Astrocyte (in vitro differentiated cells and primary cell): ENCODE data around the gene ITGA8. TPM values are rescaled to one million over a fixed set of nuclear protein-coding genes. Genes with fewer than 3 reads are reported as not detected.

Experiments used
- DNase-seq: peaks from one replicate; pipeline ENCODE4 v3.0.0-alpha.2; 2010; ENCODE audit warnings: low read depth
- FAIRE-seq: peaks from 2 replicates; lab custom pipeline; 2011; peaks lifted over from hg19 to GRCh38; lab: Jason Lieb, UNC
- H2AFZ ChIP-seq: 2 replicates; pipeline ENCODE4 v1.6.0; 2012; ENCODE audit warnings: low read depth, low read length, inconsistent platforms
- H3K27ac ChIP-seq: 2 replicates; pipeline ENCODE4 v1.5.1; 2011; ENCODE audit warnings: low read depth, low read length, inconsistent platforms
- H3K27me3 ChIP-seq: 2 replicates; pipeline ENCODE4 v1.6.0; 2011; ENCODE audit warnings: low read length, inconsistent platforms; ENCODE audit not compliant: insufficient read depth
- H3K36me3 ChIP-seq: 2 replicates; pipeline ENCODE4 v1.5.1; 2011; ENCODE audit warnings: low read length, inconsistent platforms; ENCODE audit not compliant: insufficient read depth
- H3K4me1 ChIP-seq: 2 replicates; pipeline ENCODE4 v1.5.1; 2011; ENCODE audit warnings: low read length, inconsistent platforms; ENCODE audit not compliant: insufficient read depth
- H3K4me2 ChIP-seq: 2 replicates; pipeline ENCODE4 v1.6.0; 2012; ENCODE audit warnings: low read length, inconsistent platforms
- H3K4me3 ChIP-seq: 2 replicates; pipeline ENCODE4 v1.5.1; 2011; ENCODE audit warnings: low read depth, mild to moderate bottlenecking, low read length, inconsistent platforms; ENCODE audit not compliant: insufficient read depth
- H3K79me2 ChIP-seq: 2 replicates; pipeline ENCODE4 v1.6.0; 2012; ENCODE audit warnings: mild to moderate bottlenecking, low read length, inconsistent platforms; ENCODE audit not compliant: insufficient read depth
- H3K9ac ChIP-seq: 2 replicates; pipeline ENCODE4 v1.6.0; 2012; ENCODE audit warnings: mild to moderate bottlenecking, low read length, inconsistent platforms
- H3K9me3 ChIP-seq: 2 replicates; pipeline ENCODE4 v1.5.1; 2012; ENCODE audit warnings: low read depth, mild to moderate bottlenecking, low read length, inconsistent platforms; ENCODE audit not compliant: insufficient read depth
- H4K20me1 ChIP-seq: 2 replicates; pipeline ENCODE4 v1.6.0; 2012; ENCODE audit warnings: low read length, inconsistent platforms; ENCODE audit not compliant: insufficient read depth
- H3K27ac Mint-ChIP-seq: one replicate; pipeline ENCODE4 v1.8.0; 2021; ENCODE audit warnings: mild to moderate bottlenecking, mixed read lengths; ENCODE audit not compliant: unreplicated experiment
- H3K27me3 Mint-ChIP-seq: one replicate; pipeline ENCODE4 v1.8.0; 2021; ENCODE audit warnings: low read depth, mixed read lengths; ENCODE audit not compliant: unreplicated experiment
- H3K36me3 Mint-ChIP-seq: one replicate; pipeline ENCODE4 v1.8.0; 2021; ENCODE audit warnings: low read depth, mixed read lengths; ENCODE audit not compliant: unreplicated experiment
- H3K4me1 Mint-ChIP-seq: one replicate; pipeline ENCODE4 v1.8.0; 2021; ENCODE audit warnings: low read depth, mixed read lengths; ENCODE audit not compliant: unreplicated experiment
- H3K4me3 Mint-ChIP-seq: one replicate; pipeline ENCODE4 v1.8.0; 2021; ENCODE audit warnings: mild to moderate bottlenecking, moderate library complexity, mixed read lengths; ENCODE audit not compliant: unreplicated experiment
- H3K9me3 Mint-ChIP-seq: one replicate; pipeline ENCODE4 v1.8.0; 2021; ENCODE audit warnings: mild to moderate bottlenecking, mixed read lengths; ENCODE audit not compliant: unreplicated experiment
- EZH2 ChIP-seq: IDR thresholded peaks from 2 replicates; pipeline ENCODE4 v1.6.1; 2012; ENCODE audit warnings: mild to moderate bottlenecking, low read length, inconsistent platforms; ENCODE audit not compliant: insufficient read depth
- total RNA-seq: library from RNA; stranded (reverse); gene quantifications from 2 replicates; pipeline ENCODE4 v1.2.1, GENCODE V29; 2021
- TF ChIP-seq, protein P1 (sequence below): IDR thresholded peaks from 2 replicates; pipeline ENCODE4 v1.5.1; 2011; ENCODE audit warnings: low read depth, mild to moderate bottlenecking, inconsistent platforms, low read length, moderate library complexity; ENCODE audit not compliant: insufficient read depth

Gene ITGA8
- total RNA-seq, 1 donor from 2014 or later: not detected

DNA sequence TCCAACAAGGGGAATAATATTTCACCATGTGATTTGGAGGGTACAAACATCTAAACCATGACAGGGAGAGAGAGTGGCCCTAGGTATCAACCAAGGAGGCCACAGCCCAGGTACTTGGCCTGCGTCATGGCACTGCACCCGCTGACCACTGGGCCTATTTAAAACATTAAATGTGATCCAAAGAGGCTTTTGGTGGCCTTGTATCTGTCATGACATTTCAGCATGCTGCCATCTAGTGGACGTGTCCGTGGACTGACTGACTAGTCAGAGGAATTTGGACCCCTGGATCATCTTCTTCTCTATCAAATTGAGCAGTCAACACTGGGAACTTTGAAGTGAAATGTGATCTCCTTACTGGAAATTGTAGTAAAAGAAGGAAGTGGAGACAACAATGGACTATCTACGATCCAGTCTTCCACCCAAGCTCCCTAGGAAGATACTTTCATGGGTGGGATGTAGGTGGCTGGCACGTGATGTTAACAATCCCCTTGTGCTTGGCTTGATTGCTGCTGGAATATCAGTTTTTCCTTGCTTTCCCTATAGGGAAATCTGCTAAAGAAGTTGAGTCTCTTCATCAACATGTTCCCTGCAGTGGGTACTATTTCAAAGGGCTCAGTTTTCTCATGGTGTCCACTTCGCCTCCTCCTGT is 24.6 kb upstream of the ITGA8 start:
- H3K9me3 Mint-ChIP-seq: no peaks in the 10 kb centered on the region
- Histone ChIP-seq H3K79me2 (no peaks in the 10 kb centered on the region), H3K36me3 (no peaks in the 10 kb centered on the region), H2AFZ (no peak overlapping the region), H3K27me3 (no peaks in the 10 kb centered on the region), H3K9me3 (no peaks in the 10 kb centered on the region), H3K4me3 (no peak overlapping the region), H3K4me1 (peaks cover 11% of the 10 kb centered on the region), H3K4me2 (no peak overlapping the region), H4K20me1 (no peaks in the 10 kb centered on the region), H3K9ac (no peak overlapping the region), H3K27ac (no peak overlapping the region)
- no peak for TF ChIP-seq EZH2
- TF ChIP-seq, protein P1, sequence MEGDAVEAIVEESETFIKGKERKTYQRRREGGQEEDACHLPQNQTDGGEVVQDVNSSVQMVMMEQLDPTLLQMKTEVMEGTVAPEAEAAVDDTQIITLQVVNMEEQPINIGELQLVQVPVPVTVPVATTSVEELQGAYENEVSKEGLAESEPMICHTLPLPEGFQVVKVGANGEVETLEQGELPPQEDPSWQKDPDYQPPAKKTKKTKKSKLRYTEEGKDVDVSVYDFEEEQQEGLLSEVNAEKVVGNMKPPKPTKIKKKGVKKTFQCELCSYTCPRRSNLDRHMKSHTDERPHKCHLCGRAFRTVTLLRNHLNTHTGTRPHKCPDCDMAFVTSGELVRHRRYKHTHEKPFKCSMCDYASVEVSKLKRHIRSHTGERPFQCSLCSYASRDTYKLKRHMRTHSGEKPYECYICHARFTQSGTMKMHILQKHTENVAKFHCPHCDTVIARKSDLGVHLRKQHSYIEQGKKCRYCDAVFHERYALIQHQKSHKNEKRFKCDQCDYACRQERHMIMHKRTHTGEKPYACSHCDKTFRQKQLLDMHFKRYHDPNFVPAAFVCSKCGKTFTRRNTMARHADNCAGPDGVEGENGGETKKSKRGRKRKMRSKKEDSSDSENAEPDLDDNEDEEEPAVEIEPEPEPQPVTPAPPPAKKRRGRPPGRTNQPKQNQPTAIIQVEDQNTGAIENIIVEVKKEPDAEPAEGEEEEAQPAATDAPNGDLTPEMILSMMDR: peak; percentile 54
- H3K4me1 Mint-ChIP-seq: no peaks in the 10 kb centered on the region
- H3K36me3 Mint-ChIP-seq: no peaks in the 10 kb centered on the region
- peaks cover 11% of the 10 kb centered on the region for H3K27me3 Mint-ChIP-seq
- H3K27ac Mint-ChIP-seq: no peak overlapping the region
- H3K4me3 Mint-ChIP-seq: no peak overlapping the region
- FAIRE-seq: peak; percentile 5
- DNase-seq: no peak

DNA sequence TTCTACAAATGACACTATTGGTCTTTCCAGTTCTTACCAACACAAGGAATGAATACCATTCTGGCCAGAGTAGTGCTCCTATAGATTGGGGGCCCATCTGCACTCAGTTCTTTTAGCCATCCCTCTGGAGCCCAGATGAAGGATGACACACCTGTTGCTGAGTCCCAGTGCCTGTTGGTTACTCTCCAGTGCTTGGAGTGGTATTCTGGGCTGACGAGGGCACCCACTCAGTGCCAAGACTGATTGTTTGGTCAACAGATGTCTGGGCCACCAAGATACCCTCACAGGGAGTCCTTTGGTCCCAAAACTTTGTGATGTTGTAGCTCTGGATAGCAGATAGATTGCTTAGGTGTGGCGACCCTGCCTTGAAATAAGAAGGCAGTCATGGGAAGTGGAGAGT is 23.7 kb upstream of the ITGA8 start:
- H3K4me3 ChIP-seq: no peak overlapping the region
- TF ChIP-seq EZH2: no peak
- TF ChIP-seq, protein P1: no peak
- H3K4me2 ChIP-seq: peak overlapping the region; percentile 40
- H3K79me2 ChIP-seq: no peaks in the 10 kb centered on the region
- DNase-seq (no peak), FAIRE-seq (no peak)
- H3K4me1 ChIP-seq: peaks cover 11% of the 10 kb centered on the region
- Mint-ChIP-seq H3K27ac (no peak overlapping the region), H3K9me3 (no peaks in the 10 kb centered on the region), H3K4me3 (no peak overlapping the region), H3K36me3 (no peaks in the 10 kb centered on the region), H3K27me3 (peaks cover 11% of the 10 kb centered on the region), H3K4me1 (no peaks in the 10 kb centered on the region)
- no peaks in the 10 kb centered on the region for H3K27me3 ChIP-seq
- H3K36me3 ChIP-seq: no peaks in the 10 kb centered on the region
- no peaks in the 10 kb centered on the region for H3K9me3 ChIP-seq
- no peak overlapping the region for H2AFZ ChIP-seq
- H3K9ac ChIP-seq: no peak overlapping the region
- no peaks in the 10 kb centered on the region for H4K20me1 ChIP-seq
- H3K27ac ChIP-seq: no peak overlapping the region

DNA sequence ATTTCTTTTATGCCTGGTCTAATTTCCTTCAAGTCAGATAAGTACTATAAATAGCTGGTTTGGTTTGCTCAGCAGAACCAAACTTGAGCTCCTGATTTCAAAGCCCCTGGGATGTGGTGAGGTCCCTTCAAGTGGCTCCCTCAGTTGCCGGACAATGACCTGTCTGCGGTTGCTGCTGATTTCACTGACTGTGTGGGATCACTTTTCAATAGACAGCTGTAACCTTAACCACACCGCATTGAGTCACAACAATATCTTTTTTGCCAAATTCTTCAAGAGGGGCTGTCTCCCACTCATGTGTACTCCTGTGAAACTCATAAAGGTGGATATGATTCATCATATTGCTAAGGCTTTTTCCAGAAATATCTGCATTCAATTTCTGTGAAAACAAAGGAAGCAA is 23.1 kb upstream of the ITGA8 start:
- H3K9me3 ChIP-seq: no peaks in the 10 kb centered on the region
- no peaks in the 10 kb centered on the region for H3K36me3 ChIP-seq
- H3K4me1 Mint-ChIP-seq: no peaks in the 10 kb centered on the region
- FAIRE-seq: no peak
- H3K79me2 ChIP-seq: no peaks in the 10 kb centered on the region
- no peaks in the 10 kb centered on the region for H3K9me3 Mint-ChIP-seq
- peak; percentile 85 for DNase-seq
- no peak overlapping the region for H3K27ac ChIP-seq
- H3K27me3 ChIP-seq: no peaks in the 10 kb centered on the region
- peak overlapping the region; percentile 40 for H3K4me2 ChIP-seq
- peaks cover 11% of the 10 kb centered on the region for H3K4me1 ChIP-seq
- no peak overlapping the region for H3K27ac Mint-ChIP-seq
- no peak overlapping the region for H2AFZ ChIP-seq
- H3K4me3 ChIP-seq: no peak overlapping the region
- H3K4me3 Mint-ChIP-seq: no peak overlapping the region
- no peaks in the 10 kb centered on the region for H4K20me1 ChIP-seq
- no peaks in the 10 kb centered on the region for H3K36me3 Mint-ChIP-seq
- H3K9ac ChIP-seq: no peak overlapping the region
- TF ChIP-seq EZH2: no peak
- TF ChIP-seq, protein P1: no peak
- peaks cover 8% of the 10 kb centered on the region for H3K27me3 Mint-ChIP-seq
